Kidney (tissue), 14 donors: Measurements from ENCODE around the gene METRN. TPM values are rescaled to one million over a fixed set of nuclear protein-coding genes. Genes with fewer than 3 reads are reported as not detected.

Experiments used
- DNase-seq, 5 donors: peaks; one replicate each; pipeline ENCODE4 v3.0.0-alpha.2; 2013 to 2020
- FAIRE-seq: peaks from 2 replicates; lab custom pipeline; 2012; peaks lifted over from hg19 to GRCh38; lab: Jason Lieb, UNC
- H3K27ac ChIP-seq, 2 donors: one replicate each; pipeline ENCODE4 v1.7.0; 2013; ENCODE audit warnings: low read depth in 2 of 2, low read length in 2 of 2, inconsistent platforms in 1 of 2
- H3K27me3 ChIP-seq: one replicate; pipeline ENCODE4 v1.7.1; 2013; ENCODE audit warnings: low read length, inconsistent platforms; ENCODE audit not compliant: control insufficient read depth, insufficient read depth
- H3K36me3 ChIP-seq, 3 donors: one replicate each; pipeline versions ENCODE4 v1.7.0 to v1.7.1; 2013; ENCODE audit warnings: low read length in 3 of 3, control low read depth in 1 of 3, inconsistent platforms in 1 of 3; ENCODE audit not compliant: insufficient read depth in 3 of 3, control insufficient read depth in 2 of 3
- H3K4me1 ChIP-seq, 3 donors: one replicate each; pipeline versions ENCODE4 v1.7.0 to v1.7.1; 2013; ENCODE audit warnings: low read length in 3 of 3, inconsistent platforms in 1 of 3, low read depth in 1 of 3; ENCODE audit not compliant: control insufficient read depth in 2 of 3, insufficient read depth in 2 of 3
- H3K4me3 ChIP-seq, 3 donors: one replicate each; pipeline versions ENCODE4 v1.7.0 to v1.8.1; 2013; ENCODE audit warnings: low read length in 3 of 3, control low read depth in 1 of 3, inconsistent platforms in 1 of 3
- H3K9ac ChIP-seq, 3 donors: one replicate each; pipeline versions ENCODE4 v1.7.0 to v1.7.1; 2013; ENCODE audit warnings: low read length in 3 of 3, control low read depth in 1 of 3, inconsistent platforms in 1 of 3
- H3K9me3 ChIP-seq, 3 donors: one replicate each; pipeline versions ENCODE4 v1.7.0 to v1.7.1; 2013; ENCODE audit warnings: low read length in 3 of 3, control low read depth in 1 of 3, inconsistent platforms in 1 of 3; ENCODE audit not compliant: control insufficient read depth in 2 of 3, insufficient read depth in 1 of 3
- CTCF ChIP-seq: IDR thresholded peaks from 3 replicates; pipeline ENCODE4 v1.5.1; 2012; ENCODE audit warnings: mild to moderate bottlenecking, moderate library complexity, borderline replicate concordance; ENCODE audit not compliant: insufficient read depth; ENCODE audit errors: extremely low read depth
- intact Hi-C: fragments of 100-400 bp; cut with DNase I; formaldehyde crosslinking; loops from one replicate; pipeline ENCODE4 v1.11.1; 2022
- polyA plus RNA-seq: library from polyadenylated mRNA; stranded (reverse); fragments of 350-450 nt; fragmentation: Illumina TruSeq; extraction: RNeasy Lipid Tissue Mini Kit (QIAGEN cat#74804); gene quantifications from one replicate; pipeline ENCODE4 v1.2.3, GENCODE V29; 2014; ENCODE audit warnings: low read depth, low replicate concordance; ENCODE audit not compliant: insufficient read depth
- total RNA-seq: library from RNA; stranded (reverse); fragmentation: NEBNext Ultra II Directional; extraction: Animal tissue kit (Norgen Biotek cat#: 25700); gene quantifications from one replicate; pipeline ENCODE4 v1.2.1, GENCODE V29; 2021
- donor health status: control.
- donor health status: control.
- donor health status: control.
- donor health status: control.
- donor health status: control.
- donor health status: DM: yes; HTN: yes; CAD: no.
- donor health status: Normal renal cell carcinoma (clear cell type).

The METRN gene
- total and polyA plus RNA-seq, 2 donors from 2014 or later, result 34.9 to 114 TPM

- TF ChIP-seq CTCF, result no peak
- Histone ChIP-seq H3K9me3 (no peaks in the 10 kb centered on the region), H3K9ac (peak overlapping the region in 2 of 3 donors; percentile 33 to 61), H3K4me1 (peaks cover 0 to 14% (median 4%) of the 10 kb centered on the region in 3 donors), H3K36me3 (peaks cover 0 to 12% (median 3%) of the 10 kb centered on the region in 3 donors), H3K4me3 (peak overlapping the region in 2 of 3 donors; percentile 6 to 77), H3K27me3 (no peaks in the 10 kb centered on the region), H3K27ac (peak overlapping the region; percentile 2 to 9)
- intact Hi-C loops, result no loop called here
- no peak for DNase-seq
- FAIRE-seq, result no peak
Measured at GRCh38 chr16:667113-667779, 47.7 kb upstream of the METRN start.

- H3K4me1 ChIP-seq, result peaks cover 0 to 14% (median 4%) of the 10 kb centered on the region in 3 donors
- H3K9ac ChIP-seq, result peak within 1 kb of the TSS in 2 of 3 donors; percentile 77 to 87
- peak within 1 kb of the TSS; percentile 17 to 43 for H3K27ac ChIP-seq
- TF ChIP-seq CTCF, result peak; percentile 83
- H3K9me3 ChIP-seq, result no peaks in the 10 kb centered on the region
- intact Hi-C loops, result no loop called here
- FAIRE-seq (no peak), DNase-seq (peak; percentile 94 to 98 (median 96))
- H3K27me3 ChIP-seq, result no peaks in the 10 kb centered on the region
- peaks cover 0 to 12% (median 8%) of the 10 kb centered on the region in 3 donors for H3K36me3 ChIP-seq
- H3K4me3 ChIP-seq, result peak within 1 kb of the TSS; percentile 39 to 77 (median 49)
Measured at GRCh38 chr16:667780-668518, 47.0 kb upstream of the METRN start, which contains the start of gene RHOT2. RHOT2 (plus strand) TSS chr16:668132; CDS start chr16:668200, 68 bp downstream.

GRCh38 chr16:668519-669171 lies 46.3 kb upstream of the METRN start:
- TF ChIP-seq CTCF, result no peak
- no peaks in the 10 kb centered on the region for H3K27me3 ChIP-seq
- peak overlapping the region; percentile 39 to 77 (median 49) for H3K4me3 ChIP-seq
- H3K9me3 ChIP-seq, result no peaks in the 10 kb centered on the region
- H3K9ac ChIP-seq, result peak overlapping the region in 2 of 3 donors; percentile 77 to 87
- peaks cover 0 to 14% (median 4%) of the 10 kb centered on the region in 3 donors for H3K4me1 ChIP-seq
- DNase-seq (no peak), FAIRE-seq (no peak)
- intact Hi-C loops, result no loop called here
- peak overlapping the region; percentile 17 to 43 for H3K27ac ChIP-seq
- H3K36me3 ChIP-seq, result peaks cover 0 to 12% (median 10%) of the 10 kb centered on the region in 3 donors
